Measurements from ENCODE around the gene TMEM25.
A peak's percentile ranks its signal among the peaks of the same experiment; 100 is the strongest.

The TMEM25 gene

DNA sequence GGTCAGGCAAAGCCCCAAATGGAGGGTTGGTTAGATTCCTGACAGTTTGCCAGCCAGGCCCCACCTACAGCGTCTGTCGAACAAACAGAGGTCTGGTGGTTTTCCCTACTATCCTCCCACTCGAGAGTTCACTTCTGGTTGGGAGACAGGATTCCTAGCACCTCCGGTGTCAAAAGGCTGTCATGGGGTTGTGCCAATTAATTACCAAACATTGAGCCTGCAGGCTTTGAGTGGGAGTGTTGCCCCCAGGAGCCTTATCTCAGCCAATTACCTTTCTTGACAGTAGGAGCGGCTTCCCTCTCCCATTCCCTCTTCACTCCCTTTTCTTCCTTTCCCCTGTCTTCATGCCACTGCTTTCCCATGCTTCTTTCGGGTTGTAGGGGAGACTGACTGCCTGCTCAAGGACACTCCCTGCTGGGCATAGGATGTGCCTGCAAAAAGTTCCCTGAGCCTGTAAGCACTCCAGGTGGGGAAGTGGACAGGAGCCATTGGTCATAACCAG lies 8.4 kb upstream of the TMEM25 start:
- H3K36me3 ChIP-seq (ENCODE audit: control insufficient read depth, insufficient read depth, low read length): peaks cover 32% of the 10 kb centered on the region
- H3K4me3 ChIP-seq (ENCODE audit: low read length): no peak overlapping the region
- H3K27ac ChIP-seq (ENCODE audit: low read depth, low read length): no peak overlapping the region
- no peak overlapping the region for H3K9ac ChIP-seq (ENCODE audit: low read length)
- H3K27me3 ChIP-seq (ENCODE audit: control insufficient read depth, insufficient read depth, low read length): no peaks in the 10 kb centered on the region
- no peaks in the 10 kb centered on the region for H3K4me1 ChIP-seq (ENCODE audit: control insufficient read depth, insufficient read depth, low read length)

DNA sequence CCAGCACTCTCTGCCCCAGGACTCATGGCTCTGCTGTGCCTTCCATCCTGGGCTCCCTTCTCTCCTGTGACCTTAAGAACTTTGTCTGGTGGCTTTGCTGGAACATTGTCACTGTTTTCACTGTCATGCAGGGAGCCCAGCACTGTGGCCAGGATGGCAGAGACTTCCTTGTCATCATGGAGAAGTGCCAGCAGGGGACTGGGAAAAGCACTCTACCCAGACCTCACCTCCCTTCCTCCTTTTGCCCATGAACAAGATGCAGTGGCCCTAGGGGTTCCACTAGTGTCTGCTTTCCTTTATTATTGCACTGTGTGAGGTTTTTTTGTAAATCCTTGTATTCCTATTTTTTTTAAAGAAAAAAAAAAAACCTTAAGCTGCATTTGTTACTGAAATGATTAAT lies 6.6 kb upstream of the TMEM25 start:
- Histone ChIP-seq H3K9ac (ENCODE audit: low read length) (no peak overlapping the region), H3K27me3 (ENCODE audit: control insufficient read depth, insufficient read depth, low read length) (no peaks in the 10 kb centered on the region), H3K4me1 (ENCODE audit: control insufficient read depth, insufficient read depth, low read length) (no peaks in the 10 kb centered on the region), H3K36me3 (ENCODE audit: control insufficient read depth, insufficient read depth, low read length) (peaks cover 32% of the 10 kb centered on the region), H3K27ac (ENCODE audit: low read depth, low read length) (no peak overlapping the region), H3K4me3 (ENCODE audit: low read length) (no peak overlapping the region)

- H3K9ac ChIP-seq (ENCODE audit: low read length): no peak overlapping the region
- H3K27ac ChIP-seq (ENCODE audit: low read depth, low read length): no peak overlapping the region
Measured at GRCh38 chr11:118524757-118525470, 6.1 kb upstream of the TMEM25 start.

DNA sequence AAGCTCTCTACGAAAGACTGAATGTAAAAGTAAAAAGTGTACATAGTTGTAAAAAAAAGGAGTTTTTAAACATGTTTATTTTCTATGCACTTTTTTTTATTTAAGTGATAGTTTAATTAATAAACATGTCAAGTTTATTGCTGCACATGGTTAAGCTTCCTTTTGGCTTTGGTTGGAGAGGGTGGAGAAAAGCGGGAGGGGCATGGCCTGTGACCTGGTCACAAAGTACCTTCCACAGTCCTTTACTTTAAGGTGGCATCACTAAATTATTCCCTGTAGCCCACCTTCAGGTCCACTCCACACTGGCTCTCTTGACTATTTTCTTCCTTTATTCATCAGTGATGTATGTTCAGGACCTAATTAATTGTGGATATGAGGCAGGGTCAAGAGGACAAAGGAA lies 4.3 kb upstream of the TMEM25 start:
- Histone ChIP-seq H3K27ac (ENCODE audit: low read depth, low read length) (no peak overlapping the region), H3K4me3 (ENCODE audit: low read length) (no peak overlapping the region), H3K9ac (ENCODE audit: low read length) (no peak overlapping the region), H3K4me1 (ENCODE audit: control insufficient read depth, insufficient read depth, low read length) (peaks cover 8% of the 10 kb centered on the region), H3K27me3 (ENCODE audit: control insufficient read depth, insufficient read depth, low read length) (no peaks in the 10 kb centered on the region), H3K36me3 (ENCODE audit: control insufficient read depth, insufficient read depth, low read length) (peaks cover 15% of the 10 kb centered on the region)

More at GRCh38 chr11:118524757-118525470, 6.1 kb upstream of the TMEM25 start:
- H3K36me3 ChIP-seq (ENCODE audit: control insufficient read depth, insufficient read depth, low read length): peaks cover 26% of the 10 kb centered on the region
- peaks cover 5% of the 10 kb centered on the region for H3K4me1 ChIP-seq (ENCODE audit: control insufficient read depth, insufficient read depth, low read length)
- H3K27me3 ChIP-seq (ENCODE audit: control insufficient read depth, insufficient read depth, low read length): no peaks in the 10 kb centered on the region
- no peak overlapping the region for H3K4me3 ChIP-seq (ENCODE audit: low read length)

GRCh38 chr11:118527109-118527508 lies 3.9 kb upstream of the TMEM25 start, which contains the start of gene TTC36:
Gene TTC36, plus strand, starts transcription at chr11:118527474. Its CDS starts 21 bp downstream, at chr11:118527495.
- Histone ChIP-seq H3K4me1 (ENCODE audit: control insufficient read depth, insufficient read depth, low read length) (peaks cover 8% of the 10 kb centered on the region), H3K4me3 (ENCODE audit: low read length) (no peak within 1 kb of the TSS), H3K36me3 (ENCODE audit: control insufficient read depth, insufficient read depth, low read length) (peaks cover 11% of the 10 kb centered on the region), H3K27ac (ENCODE audit: low read depth, low read length) (no peak within 1 kb of the TSS), H3K9ac (ENCODE audit: low read length) (no peak within 1 kb of the TSS), H3K27me3 (ENCODE audit: control insufficient read depth, insufficient read depth, low read length) (no peaks in the 10 kb centered on the region)

DNA sequence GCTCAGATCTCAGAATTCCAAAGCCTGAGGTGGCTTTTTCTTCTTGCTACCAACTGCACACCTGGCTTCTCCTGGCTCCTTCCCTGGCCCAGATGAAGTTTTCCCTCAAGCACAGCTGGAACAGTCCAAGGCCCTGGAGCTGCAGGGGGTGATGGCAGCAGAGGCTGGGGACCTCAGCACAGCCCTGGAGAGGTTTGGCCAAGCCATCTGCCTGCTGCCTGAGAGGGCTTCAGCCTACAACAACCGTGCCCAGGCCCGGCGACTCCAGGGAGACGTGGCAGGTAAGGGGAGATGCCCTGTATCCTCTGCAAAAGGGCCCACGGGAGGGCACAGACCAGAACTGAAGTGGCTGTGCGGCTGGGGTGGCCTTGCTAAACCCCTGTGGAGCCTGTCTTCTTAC lies 2.5 kb upstream of the TMEM25 start:
- Histone ChIP-seq H3K27me3 (ENCODE audit: control insufficient read depth, insufficient read depth, low read length) (no peaks in the 10 kb centered on the region), H3K9ac (ENCODE audit: low read length) (no peak overlapping the region), H3K36me3 (ENCODE audit: control insufficient read depth, insufficient read depth, low read length) (peaks cover 4% of the 10 kb centered on the region), H3K4me3 (ENCODE audit: low read length) (no peak overlapping the region), H3K4me1 (ENCODE audit: control insufficient read depth, insufficient read depth, low read length) (peaks cover 8% of the 10 kb centered on the region), H3K27ac (ENCODE audit: low read depth, low read length) (no peak overlapping the region)

GRCh38 chr11:118529584-118530175 lies 1.3 kb upstream of the TMEM25 start:
- H3K27me3 ChIP-seq (ENCODE audit: control insufficient read depth, insufficient read depth, low read length): no peaks in the 10 kb centered on the region
- peaks cover 8% of the 10 kb centered on the region for H3K4me1 ChIP-seq (ENCODE audit: control insufficient read depth, insufficient read depth, low read length)
- H3K36me3 ChIP-seq (ENCODE audit: control insufficient read depth, insufficient read depth, low read length): no peaks in the 10 kb centered on the region
- no peak overlapping the region for H3K27ac ChIP-seq (ENCODE audit: low read depth, low read length)
- H3K9ac ChIP-seq (ENCODE audit: low read length): no peak overlapping the region
- peak overlapping the region; percentile 70 for H3K4me3 ChIP-seq (ENCODE audit: low read length)

DNA sequence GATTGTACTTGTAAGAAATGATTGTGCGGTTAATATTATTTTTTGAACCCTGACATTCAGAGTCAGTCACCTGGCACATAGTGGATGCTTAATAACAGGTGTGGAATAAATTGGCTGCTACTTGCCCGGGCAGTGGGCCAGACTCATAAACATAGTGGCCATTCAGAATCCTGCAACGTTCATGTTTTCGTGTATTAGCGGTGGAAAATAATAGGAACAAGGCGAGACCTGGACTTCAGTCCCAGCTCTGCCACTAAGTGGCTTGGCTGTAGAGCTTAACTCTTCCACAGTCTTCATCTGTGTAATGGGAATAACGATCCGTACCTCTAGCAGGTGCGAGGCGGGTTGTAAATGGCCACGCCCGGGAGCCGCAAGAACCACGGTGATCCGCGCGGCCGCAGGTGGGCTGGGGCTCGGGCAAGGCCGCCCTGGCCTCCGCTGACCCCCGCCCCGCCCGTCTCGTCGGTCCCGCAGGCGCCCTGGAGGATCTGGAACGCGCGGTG lies 761 bp upstream of the TMEM25 start:
- Histone ChIP-seq H3K36me3 (ENCODE audit: control insufficient read depth, insufficient read depth, low read length) (no peaks in the 10 kb centered on the region), H3K4me1 (ENCODE audit: control insufficient read depth, insufficient read depth, low read length) (peaks cover 8% of the 10 kb centered on the region), H3K4me3 (ENCODE audit: low read length) (peak overlapping the region; percentile 70), H3K27ac (ENCODE audit: low read depth, low read length) (peak overlapping the region; percentile 64), H3K9ac (ENCODE audit: low read length) (no peak overlapping the region), H3K27me3 (ENCODE audit: control insufficient read depth, insufficient read depth, low read length) (no peaks in the 10 kb centered on the region)

- H3K4me3 ChIP-seq (ENCODE audit: low read length): peak overlapping the region; percentile 70
- peak overlapping the region; percentile 46 for H3K9ac ChIP-seq (ENCODE audit: low read length)
- H3K4me1 ChIP-seq (ENCODE audit: control insufficient read depth, insufficient read depth, low read length): peaks cover 8% of the 10 kb centered on the region
- H3K27me3 ChIP-seq (ENCODE audit: control insufficient read depth, insufficient read depth, low read length): no peaks in the 10 kb centered on the region
- H3K36me3 ChIP-seq (ENCODE audit: control insufficient read depth, insufficient read depth, low read length): no peaks in the 10 kb centered on the region
- no peak overlapping the region for H3K27ac ChIP-seq (ENCODE audit: low read depth, low read length)
Measured at GRCh38 chr11:118531597-118532084, 649 bp downstream of the TMEM25 start.

- Histone ChIP-seq H3K36me3 (ENCODE audit: control insufficient read depth, insufficient read depth, low read length) (no peaks in the 10 kb centered on the region), H3K27me3 (ENCODE audit: control insufficient read depth, insufficient read depth, low read length) (no peaks in the 10 kb centered on the region), H3K4me1 (ENCODE audit: control insufficient read depth, insufficient read depth, low read length) (peaks cover 8% of the 10 kb centered on the region), H3K9ac (ENCODE audit: low read length) (no peak overlapping the region), H3K27ac (ENCODE audit: low read depth, low read length) (no peak overlapping the region), H3K4me3 (ENCODE audit: low read length) (no peak overlapping the region)
Measured at GRCh38 chr11:118532091-118532490, 1.1 kb downstream of the TMEM25 start.

- no peak overlapping the region for H3K4me3 ChIP-seq (ENCODE audit: low read length)
- H3K4me1 ChIP-seq (ENCODE audit: control insufficient read depth, insufficient read depth, low read length): peaks cover 8% of the 10 kb centered on the region
- no peak overlapping the region for H3K9ac ChIP-seq (ENCODE audit: low read length)
- no peaks in the 10 kb centered on the region for H3K36me3 ChIP-seq (ENCODE audit: control insufficient read depth, insufficient read depth, low read length)
- H3K27me3 ChIP-seq (ENCODE audit: control insufficient read depth, insufficient read depth, low read length): no peaks in the 10 kb centered on the region
- H3K27ac ChIP-seq (ENCODE audit: low read depth, low read length): no peak overlapping the region
Measured at GRCh38 chr11:118532852-118533768, 2.1 kb downstream of the TMEM25 start.

Data from rectal smooth muscle tissue (tissue), 1 donor.